Activated T-helper 17 cell treated with anti-CD3 and anti-CD28 coated beads, Interleukin-2, amount 50 U/mL, for 72 hours (primary cell): ENCODE results near the gene DBT. TPM values are rescaled to one million over a fixed set of nuclear protein-coding genes. Genes with fewer than 3 reads are reported as not detected.
"Not testable (repeated sequence)": the region's sequence is repeated elsewhere in the genome, so short reads cannot be mapped to it uniquely, and the experiment has no call there.

Source experiments
- ATAC-seq: fragments of 150-1000 bp; cut with Tn5 transposase; replicated peaks from 2 replicates; pipeline ENCODE4 v1.10.0; 2021; ENCODE audit warnings: mild to moderate bottlenecking, moderate library complexity
- H3K27ac Mint-ChIP-seq: one replicate; pipeline ENCODE4 v1.8.0; 2022; ENCODE audit warnings: mixed read lengths
- H3K27me3 Mint-ChIP-seq: one replicate; pipeline ENCODE4 v1.8.0; 2022; ENCODE audit warnings: mixed read lengths
- H3K36me3 Mint-ChIP-seq: one replicate; pipeline ENCODE4 v1.8.0; 2022; ENCODE audit warnings: low read depth, mild to moderate bottlenecking, mixed read lengths
- H3K4me1 Mint-ChIP-seq: one replicate; pipeline ENCODE4 v1.8.0; 2022; ENCODE audit warnings: mixed read lengths
- H3K4me3 Mint-ChIP-seq: one replicate; pipeline ENCODE4 v1.8.0; 2022; ENCODE audit warnings: mild to moderate bottlenecking, mixed read lengths
- H3K9me3 Mint-ChIP-seq: one replicate; pipeline ENCODE4 v1.8.0; 2022; ENCODE audit warnings: mixed read lengths
- total RNA-seq, 2 donors: library from RNA; stranded (reverse); gene quantifications; one replicate each; pipeline ENCODE4 v1.2.3, GENCODE V29; 2022

Gene DBT
- 10 to 100 TPM; 12.3 to 12.6 TPM for total RNA-seq

GRCh38 chr1:100249537-100250257 lies at the start of gene DBT:
TSS of gene DBT (minus strand) at chr1:100249834. CDS start at chr1:100249820, 14 bp downstream.
- H3K4me3 Mint-ChIP-seq = no peak within 1 kb of the TSS
- H3K36me3 Mint-ChIP-seq = no peaks in the 10 kb centered on the region
- peak; percentile 100 for ATAC-seq
- H3K9me3 Mint-ChIP-seq = no peaks in the 10 kb centered on the region
- H3K27ac Mint-ChIP-seq = no peak within 1 kb of the TSS
- no peaks in the 10 kb centered on the region for H3K27me3 Mint-ChIP-seq
- H3K4me1 Mint-ChIP-seq = peaks cover 11% of the 10 kb centered on the region

- Mint-ChIP-seq H3K9me3 (no peaks in the 10 kb centered on the region), H3K36me3 (peaks cover 5% of the 10 kb centered on the region), H3K4me1 (peaks cover 17% of the 10 kb centered on the region), H3K27ac (peak overlapping the region; percentile 11), H3K27me3 (no peaks in the 10 kb centered on the region), H3K4me3 (no peak overlapping the region)
- ATAC-seq = no peak
These were observed 48.9 kb upstream of the DBT start for GRCh38 chr1:100298512-100298911.

- H3K9me3 Mint-ChIP-seq = not testable (repeated sequence)
These were observed 47.4 kb upstream of the DBT start for GRCh38 chr1:100296997-100297396.

GRCh38 chr1:100296140-100296539 lies 46.5 kb upstream of the DBT start:
- no peaks in the 10 kb centered on the region for H3K27me3 Mint-ChIP-seq
- peaks cover 17% of the 10 kb centered on the region for H3K4me1 Mint-ChIP-seq
- H3K36me3 Mint-ChIP-seq = peaks cover 29% of the 10 kb centered on the region
- H3K9me3 Mint-ChIP-seq = no peaks in the 10 kb centered on the region
- H3K27ac Mint-ChIP-seq = no peak overlapping the region
- no peak overlapping the region for H3K4me3 Mint-ChIP-seq
- no peak for ATAC-seq

More at GRCh38 chr1:100296997-100297396, 47.4 kb upstream of the DBT start:
- H3K27me3 Mint-ChIP-seq, H3K27ac Mint-ChIP-seq, H3K4me3 Mint-ChIP-seq, ATAC-seq: not testable (repeated sequence)
- H3K36me3 Mint-ChIP-seq = peaks cover 20% of the 10 kb centered on the region
- peaks cover 17% of the 10 kb centered on the region for H3K4me1 Mint-ChIP-seq

GRCh38 chr1:100292711-100293110 lies 43.1 kb upstream of the DBT start:
- Mint-ChIP-seq H3K4me3 (no peak overlapping the region), H3K9me3 (no peaks in the 10 kb centered on the region), H3K36me3 (peaks cover 63% of the 10 kb centered on the region), H3K27me3 (no peaks in the 10 kb centered on the region), H3K4me1 (no peaks in the 10 kb centered on the region), H3K27ac (peak overlapping the region; percentile 2)
- peak; percentile 72 for ATAC-seq

GRCh38 chr1:100290291-100290690 lies 40.7 kb upstream of the DBT start:
- ATAC-seq = no peak
- no peaks in the 10 kb centered on the region for H3K9me3 Mint-ChIP-seq
- H3K27me3 Mint-ChIP-seq = no peaks in the 10 kb centered on the region
- H3K27ac Mint-ChIP-seq = no peak overlapping the region
- H3K4me3 Mint-ChIP-seq = no peak overlapping the region
- peaks cover 87% of the 10 kb centered on the region for H3K36me3 Mint-ChIP-seq
- H3K4me1 Mint-ChIP-seq = peaks cover 4% of the 10 kb centered on the region

GRCh38 chr1:100287162-100287561 lies 37.5 kb upstream of the DBT start:
- H3K9me3 Mint-ChIP-seq = no peaks in the 10 kb centered on the region
- H3K4me1 Mint-ChIP-seq = peaks cover 4% of the 10 kb centered on the region
- no peak for ATAC-seq
- H3K36me3 Mint-ChIP-seq = peaks cover 100% of the 10 kb centered on the region
- no peaks in the 10 kb centered on the region for H3K27me3 Mint-ChIP-seq
- H3K27ac Mint-ChIP-seq = no peak overlapping the region
- no peak overlapping the region for H3K4me3 Mint-ChIP-seq

- Mint-ChIP-seq H3K9me3 (no peaks in the 10 kb centered on the region), H3K27me3 (no peaks in the 10 kb centered on the region), H3K4me1 (peaks cover 9% of the 10 kb centered on the region), H3K36me3 (peaks cover 100% of the 10 kb centered on the region), H3K4me3 (no peak overlapping the region), H3K27ac (no peak overlapping the region)
- ATAC-seq = no peak
These were observed 35.0 kb upstream of the DBT start for GRCh38 chr1:100284591-100284990.

- Mint-ChIP-seq H3K4me1 (peaks cover 24% of the 10 kb centered on the region), H3K36me3 (peaks cover 100% of the 10 kb centered on the region), H3K4me3 (no peak overlapping the region)
These were observed 30.5 kb upstream of the DBT start for GRCh38 chr1:100279954-100280682.

GRCh38 chr1:100279358-100279923 lies 29.8 kb upstream of the DBT start:
- Mint-ChIP-seq H3K4me1 (peaks cover 24% of the 10 kb centered on the region), H3K4me3 (no peak overlapping the region), H3K9me3 (no peaks in the 10 kb centered on the region), H3K27ac (peak overlapping the region; percentile 54), H3K36me3 (peaks cover 100% of the 10 kb centered on the region), H3K27me3 (no peaks in the 10 kb centered on the region)
- ATAC-seq = no peak

More at GRCh38 chr1:100279954-100280682, 30.5 kb upstream of the DBT start:
- ATAC-seq = no peak
- Mint-ChIP-seq H3K9me3 (no peaks in the 10 kb centered on the region), H3K27me3 (no peaks in the 10 kb centered on the region), H3K27ac (peak overlapping the region; percentile 54)

GRCh38 chr1:100277866-100278265 lies 28.2 kb upstream of the DBT start:
- H3K27ac Mint-ChIP-seq = no peak overlapping the region
- no peaks in the 10 kb centered on the region for H3K27me3 Mint-ChIP-seq
- peaks cover 100% of the 10 kb centered on the region for H3K36me3 Mint-ChIP-seq
- ATAC-seq = no peak
- H3K9me3 Mint-ChIP-seq = no peaks in the 10 kb centered on the region
- H3K4me3 Mint-ChIP-seq = no peak overlapping the region
- H3K4me1 Mint-ChIP-seq = peaks cover 24% of the 10 kb centered on the region

- peaks cover 19% of the 10 kb centered on the region for H3K4me1 Mint-ChIP-seq
- H3K27me3 Mint-ChIP-seq = no peaks in the 10 kb centered on the region
- no peak for ATAC-seq
- H3K4me3 Mint-ChIP-seq = peak overlapping the region; percentile 97
- peak overlapping the region; percentile 99 for H3K27ac Mint-ChIP-seq
- peaks cover 77% of the 10 kb centered on the region for H3K36me3 Mint-ChIP-seq
- H3K9me3 Mint-ChIP-seq = no peaks in the 10 kb centered on the region
These were observed 18.6 kb upstream of the DBT start for GRCh38 chr1:100268202-100268601.

GRCh38 chr1:100267284-100267683 lies 17.6 kb upstream of the DBT start:
- Mint-ChIP-seq H3K36me3 (peaks cover 70% of the 10 kb centered on the region), H3K4me1 (peaks cover 19% of the 10 kb centered on the region)

GRCh38 chr1:100266741-100267140 lies 17.1 kb upstream of the DBT start:
- no peaks in the 10 kb centered on the region for H3K27me3 Mint-ChIP-seq
- H3K9me3 Mint-ChIP-seq = no peaks in the 10 kb centered on the region
- H3K27ac Mint-ChIP-seq = peak overlapping the region; percentile 99
- peaks cover 65% of the 10 kb centered on the region for H3K36me3 Mint-ChIP-seq
- peaks cover 19% of the 10 kb centered on the region for H3K4me1 Mint-ChIP-seq
- peak; percentile 56 for ATAC-seq
- peak overlapping the region; percentile 97 for H3K4me3 Mint-ChIP-seq

More at GRCh38 chr1:100267284-100267683, 17.6 kb upstream of the DBT start:
- no peaks in the 10 kb centered on the region for H3K27me3 Mint-ChIP-seq
- ATAC-seq = no peak
- H3K27ac Mint-ChIP-seq = peak overlapping the region; percentile 99
- peak overlapping the region; percentile 97 for H3K4me3 Mint-ChIP-seq
- no peaks in the 10 kb centered on the region for H3K9me3 Mint-ChIP-seq
